ENCODE results near the gene GGPS1.
"Not testable (repeated sequence)": the region's sequence is repeated elsewhere in the genome, so short reads cannot be mapped to it uniquely, and the experiment has no call there.

GGPS1 gene

DNA sequence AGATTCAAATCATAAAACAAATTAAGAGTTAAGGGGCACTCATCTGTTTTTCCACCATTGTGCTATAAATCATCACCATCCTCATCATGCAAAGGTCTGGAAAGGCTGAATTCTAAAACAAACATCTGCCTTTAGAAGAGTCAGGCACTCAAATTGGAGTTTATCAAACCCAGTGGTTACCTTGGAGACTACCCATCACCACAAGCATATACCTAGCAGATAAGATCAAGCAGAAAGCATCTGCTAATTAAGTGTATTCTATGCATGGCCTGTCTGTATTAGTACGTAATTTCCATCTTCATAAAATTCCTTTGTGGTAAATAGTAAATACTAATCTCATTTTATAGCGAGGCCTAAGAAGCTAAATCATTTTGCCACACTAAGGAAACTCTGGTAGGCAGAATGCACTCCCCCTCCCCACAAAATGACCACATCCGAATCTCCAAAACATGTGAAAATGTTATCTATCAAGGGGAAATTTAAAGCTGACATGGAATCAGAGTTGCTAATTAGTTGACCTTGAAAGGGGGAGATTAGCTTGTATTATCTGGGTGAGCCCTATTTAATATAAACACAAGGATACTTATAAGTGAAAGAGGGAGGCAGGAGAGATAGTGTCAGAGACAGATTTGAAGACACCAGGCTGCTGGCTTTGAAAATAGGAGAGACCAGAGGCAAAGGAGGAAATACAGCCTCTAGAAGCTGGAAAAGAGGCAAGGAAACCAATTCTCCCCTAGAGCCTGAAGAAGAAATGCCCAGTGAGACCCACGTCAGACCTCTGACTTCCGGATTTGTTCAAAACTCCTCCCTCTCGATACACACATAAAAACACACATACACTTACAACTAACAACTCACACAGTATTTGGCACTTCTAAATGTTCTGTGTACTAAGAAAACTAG lies 23.6 kb upstream of the GGPS1 start:
- no peak for DNase-seq (ENCODE audit: low read depth)

GRCh38 chr1:235307158-235308124 lies 20.9 kb upstream of the GGPS1 start:
- DNase-seq (ENCODE audit: low read depth): no peak

DNA sequence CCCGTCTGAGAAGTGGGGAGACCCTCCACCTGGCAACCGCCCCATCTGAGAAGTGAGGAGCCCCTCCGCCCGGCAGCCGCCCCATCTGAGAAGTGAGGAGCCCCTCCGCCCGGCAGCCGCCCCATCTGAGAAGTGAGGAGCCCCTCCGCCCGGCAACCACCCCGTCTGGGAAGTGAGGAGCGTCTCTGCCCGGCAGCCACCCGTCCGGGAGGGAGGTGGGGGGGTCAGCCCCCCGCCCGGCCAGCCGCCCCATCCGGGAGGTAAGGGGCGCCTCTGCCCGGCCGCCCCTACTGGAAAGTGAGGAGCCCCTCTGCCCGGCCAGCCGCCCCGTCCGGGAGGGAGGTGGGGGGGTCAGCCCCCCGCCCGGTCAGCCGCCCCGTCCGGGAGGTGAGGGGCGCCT lies 19.2 kb upstream of the GGPS1 start:
- DNase-seq (ENCODE audit: low read depth): not testable (repeated sequence)

DNA sequence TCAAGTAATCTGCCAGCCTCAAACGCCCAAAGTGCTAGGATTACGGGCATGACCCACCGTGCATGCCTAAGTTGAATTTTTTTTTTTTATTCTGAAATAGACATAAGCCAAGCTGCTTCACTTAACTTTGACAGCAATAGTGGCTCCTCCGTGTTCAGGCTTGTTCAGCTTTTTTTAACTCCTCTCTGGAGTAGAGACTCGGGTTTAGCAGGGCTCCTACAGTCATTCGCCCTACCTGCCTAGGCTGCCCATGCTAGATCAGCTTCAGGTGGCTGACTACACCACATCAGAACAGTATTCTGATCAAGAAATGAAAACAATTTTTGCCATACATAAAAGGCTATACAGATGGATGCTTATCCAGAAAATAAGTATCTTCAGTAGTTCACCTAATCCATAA lies 15.1 kb upstream of the GGPS1 start:
- no peak for DNase-seq (ENCODE audit: low read depth)

- DNase-seq (ENCODE audit: low read depth): no peak
Measured at GRCh38 chr1:235313931-235314678, 14.3 kb upstream of the GGPS1 start.

GRCh38 chr1:235315173-235315572 lies 13.2 kb upstream of the GGPS1 start:
- no peak for DNase-seq (ENCODE audit: low read depth)

GRCh38 chr1:235315735-235316134 lies 12.6 kb upstream of the GGPS1 start:
- DNase-seq (ENCODE audit: low read depth): no peak

DNA sequence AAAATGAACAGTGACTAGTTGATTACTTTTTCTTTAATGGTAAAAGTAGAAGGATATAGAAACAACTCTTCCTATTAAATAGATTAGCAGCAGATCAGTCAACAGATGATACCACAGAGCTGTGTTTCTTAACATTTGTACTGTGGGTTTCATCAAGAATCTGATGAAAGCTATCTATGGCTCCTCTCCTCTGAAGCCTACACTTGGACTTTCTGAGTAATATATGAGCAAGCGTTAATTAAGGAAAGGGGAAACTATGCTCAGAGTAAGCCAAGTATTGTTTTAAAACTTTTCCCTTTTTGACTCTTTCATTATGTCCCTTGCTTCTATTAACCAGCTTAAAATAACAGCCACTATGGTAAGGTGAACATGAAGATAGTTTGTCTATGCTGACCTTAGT lies 11.2 kb upstream of the GGPS1 start:
- no peak for DNase-seq (ENCODE audit: low read depth)

DNA sequence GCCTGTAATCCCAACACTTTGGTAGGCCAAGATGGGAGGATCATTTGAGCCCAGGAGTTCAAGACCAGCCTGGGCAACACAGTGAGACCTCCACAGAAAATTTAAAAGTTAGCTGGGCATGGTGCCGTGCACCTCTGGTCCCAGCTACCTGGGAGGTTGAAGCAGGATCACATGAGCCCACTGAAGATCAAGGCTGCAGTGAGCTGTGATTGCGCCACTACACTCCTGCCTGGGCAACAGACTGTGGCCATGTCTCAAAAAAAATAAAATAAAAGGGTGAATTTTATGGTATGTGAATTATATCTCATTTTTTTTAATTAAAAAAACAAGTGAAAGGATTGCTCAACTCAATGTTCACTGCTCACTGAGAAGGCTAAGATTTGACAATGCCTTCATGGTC lies 9.1 kb upstream of the GGPS1 start:
- no peak for DNase-seq (ENCODE audit: low read depth)

- DNase-seq (ENCODE audit: low read depth): no peak
Measured at GRCh38 chr1:235320521-235321179, 7.7 kb upstream of the GGPS1 start.

GRCh38 chr1:235324296-235324695 lies 4.1 kb upstream of the GGPS1 start:
- DNase-seq (ENCODE audit: low read depth): no peak

DNA sequence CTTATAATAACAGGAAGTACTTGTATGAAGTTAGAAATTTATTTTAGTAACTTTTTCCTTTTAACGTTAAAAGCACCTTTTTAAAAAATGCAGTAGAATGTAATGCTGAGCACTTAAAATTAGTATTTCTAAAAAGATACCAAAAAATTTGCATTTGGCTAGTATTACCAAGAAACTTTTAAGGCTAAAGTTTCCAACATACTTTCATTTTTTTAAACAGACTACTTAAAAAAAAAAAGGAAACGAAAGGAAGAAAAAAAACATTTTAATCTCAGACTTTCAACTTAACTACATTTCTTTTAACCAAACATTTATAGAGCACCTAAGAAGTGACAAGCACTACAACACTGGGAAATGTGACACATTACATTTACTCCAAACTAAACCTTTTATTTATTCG lies 3.2 kb upstream of the GGPS1 start:
- DNase-seq (ENCODE audit: low read depth): no peak

GRCh38 chr1:235325854-235326253 lies 2.5 kb upstream of the GGPS1 start:
- no peak for DNase-seq (ENCODE audit: low read depth)

DNA sequence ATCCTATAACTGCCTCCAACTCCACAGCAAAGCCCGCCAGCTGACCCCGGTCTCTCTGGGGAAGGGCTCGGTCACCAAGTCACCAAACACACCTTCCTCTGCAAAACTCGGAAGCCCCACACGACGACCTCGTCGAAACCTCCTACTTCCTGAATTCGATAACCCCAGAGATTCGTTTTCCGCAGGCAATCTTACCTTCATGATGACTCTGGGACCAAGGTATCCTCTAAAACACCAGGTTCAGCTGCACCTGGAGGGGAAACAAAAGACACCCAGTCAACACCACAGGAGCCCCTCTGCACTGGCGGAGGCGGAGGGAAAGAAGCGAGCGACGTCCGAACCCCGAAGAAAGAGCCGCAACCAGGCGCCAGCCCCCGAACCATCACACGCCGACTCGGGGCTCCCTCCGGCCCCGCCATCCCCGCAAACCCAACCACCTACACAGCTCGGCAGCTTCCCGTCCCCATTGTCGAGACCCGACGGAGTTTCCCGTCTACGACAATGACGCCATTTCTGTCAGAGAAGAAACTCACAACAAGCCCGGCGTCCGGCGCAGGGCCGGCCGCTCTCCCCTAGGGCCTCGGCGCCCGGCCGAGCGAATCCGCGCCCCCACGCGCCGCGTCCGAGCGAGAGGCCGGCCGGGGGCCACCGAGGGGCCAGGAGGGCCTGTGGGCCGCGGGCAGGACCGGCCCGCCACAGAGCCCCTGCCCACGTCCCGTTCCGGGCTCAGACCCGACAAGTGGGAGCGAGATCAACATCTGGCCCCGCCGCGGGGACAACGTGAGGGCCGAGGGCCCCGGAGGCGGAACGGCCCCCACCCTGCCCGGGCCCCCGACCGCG lies 1.4 kb upstream of the GGPS1 start:
- no peak for DNase-seq (ENCODE audit: low read depth)

GRCh38 chr1:235327559-235328270 lies 655 bp upstream of the GGPS1 start, which contains the start of gene ARID4B:
TSS of gene ARID4B (minus strand) at chr1:235328179. CDS start at chr1:235326919, 1,260 bp downstream.
- DNase-seq (ENCODE audit: low read depth): no peak

GRCh38 chr1:235329139-235329902 lies 951 bp downstream of the GGPS1 start:
- DNase-seq (ENCODE audit: low read depth): no peak

- DNase-seq (ENCODE audit: low read depth): no peak
Measured at GRCh38 chr1:235330918-235331285, 2.5 kb downstream of the GGPS1 start.

- no peak for DNase-seq (ENCODE audit: low read depth)
Measured at GRCh38 chr1:235331401-235331800, 3.0 kb downstream of the GGPS1 start.

- DNase-seq (ENCODE audit: low read depth): no peak
Measured at GRCh38 chr1:235336903-235337302, 8.5 kb downstream of the GGPS1 start.

Measured in fibroblast of the conjunctiva (primary cell).